CD4-positive, alpha-beta memory T cell (primary cell): ENCODE results near the gene ARL6IP1. TPM values are rescaled to one million over a fixed set of nuclear protein-coding genes. Genes with fewer than 3 reads are reported as not detected.

ENCODE experiments used
- CTCF ChIA-PET: fragments of 350-600 bp; sonication (Branson Sonifier 250); formaldehyde crosslinking; loops from one replicate; lab custom pipeline; 2021; ENCODE audit warnings: inconsistent platforms; ENCODE audit not compliant: partially characterized antibody; lab: Charles Lee
- POLR2A ChIA-PET: fragments of 350-600 bp; sonication (Branson Sonifier 250); formaldehyde crosslinking; loops from one replicate; lab custom pipeline; 2021; ENCODE audit not compliant: partially characterized antibody; lab: Charles Lee
- DNase-seq, 5 donors: peaks; one replicate each; pipeline versions ENCODE4 v3.0.0 to v3.0.0-alpha.2; 2020 to 2022; ENCODE audit warnings: mixed read lengths in 1 of 5
- H3K27ac ChIP-seq: one replicate; pipeline ENCODE4 v1.7.0; 2013; ENCODE audit warnings: low read depth, low read length
- H3K27me3 ChIP-seq: 2 replicates; pipeline ENCODE4 v1.7.0; 2013; ENCODE audit warnings: mild to moderate bottlenecking, low read length, moderate library complexity; ENCODE audit not compliant: insufficient read depth
- H3K36me3 ChIP-seq: 2 replicates; pipeline ENCODE4 v1.7.0; 2013; ENCODE audit warnings: mild to moderate bottlenecking, low read length, moderate library complexity; ENCODE audit not compliant: insufficient read depth
- H3K4me1 ChIP-seq: 2 replicates; pipeline ENCODE4 v1.7.0; 2013; ENCODE audit warnings: mild to moderate bottlenecking, low read length, moderate library complexity; ENCODE audit not compliant: insufficient read depth
- H3K4me3 ChIP-seq, 2 donors: one replicate each; pipeline ENCODE4 v1.7.0; 2013; ENCODE audit warnings: low read length in 2 of 2, mild to moderate bottlenecking in 1 of 2
- H3K9me3 ChIP-seq, 2 donors: one replicate each; pipeline ENCODE4 v1.7.0; 2013; ENCODE audit warnings: low read length in 2 of 2, control low read depth in 1 of 2; ENCODE audit not compliant: control insufficient read depth in 1 of 2
- H3K27ac Mint-ChIP-seq, 7 donors: one replicate each; pipeline ENCODE4 v1.8.0; 2020 to 2021; ENCODE audit warnings: mixed read lengths in 7 of 7, mild to moderate bottlenecking in 6 of 7, inconsistent platforms in 3 of 7, moderate library complexity in 3 of 7
- H3K27me3 Mint-ChIP-seq, 2 donors: one replicate each; pipeline ENCODE4 v1.8.0; 2020 to 2021; ENCODE audit warnings: mixed read lengths in 2 of 2
- H3K36me3 Mint-ChIP-seq, 2 donors: one replicate each; pipeline ENCODE4 v1.8.0; 2020 to 2021; ENCODE audit warnings: mixed read lengths in 2 of 2, inconsistent platforms in 1 of 2, mild to moderate bottlenecking in 1 of 2
- H3K4me1 Mint-ChIP-seq, 4 donors: one replicate each; pipeline ENCODE4 v1.8.0; 2020 to 2021; ENCODE audit warnings: mixed read lengths in 4 of 4, mild to moderate bottlenecking in 1 of 4
- H3K4me3 Mint-ChIP-seq, 8 donors: one replicate each; pipeline ENCODE4 v1.8.0; 2020 to 2021; ENCODE audit warnings: mixed read lengths in 8 of 8, mild to moderate bottlenecking in 7 of 8, moderate library complexity in 6 of 8, inconsistent platforms in 3 of 8
- H3K9me3 Mint-ChIP-seq, 8 donors: one replicate each; pipeline ENCODE4 v1.8.0; 2020 to 2021; ENCODE audit warnings: mixed read lengths in 8 of 8, mild to moderate bottlenecking in 5 of 8, inconsistent platforms in 3 of 8, moderate library complexity in 1 of 8
- intact Hi-C: fragments of 100-400 bp; cut with micrococcal nuclease; formaldehyde crosslinking; loops from one replicate; pipeline ENCODE4 v1.15.1; 2023
- polyA plus RNA-seq, 2 donors: library from polyadenylated mRNA; unstranded; fragments of 300-500 nt; fragmentation: Illumina TruSeq; gene quantifications; one replicate each; pipeline ENCODE4 v1.2.3, GENCODE V29; 2021
- total RNA-seq, 2 experiments: library from RNA; stranded (reverse); gene quantifications; one replicate each; pipeline ENCODE4 v1.2.3, GENCODE V29; 2021

The ARL6IP1 gene
- total and polyA plus RNA-seq, 4 experiments from 2014 or later = 105 to 306 (median 147) TPM

- H3K4me1 ChIP-seq = peaks cover 50% of the 10 kb centered on the region
- no peaks in the 10 kb centered on the region for H3K27me3 ChIP-seq
- POLR2A ChIA-PET = interaction anchor here (1.2 to 6.4 kb wide), 5 partner anchors 9 to 754 kb away, joined by 5 to 176 read pairs (median 11); partner anchors contain the start of genes RPS15A and VPS35L
- H3K36me3 ChIP-seq = peaks cover 20% of the 10 kb centered on the region
- Mint-ChIP-seq H3K27ac (peak overlapping the region; percentile 90 to 98 (median 96)), H3K4me1 (peaks cover 27 to 67% (median 46%) of the 10 kb centered on the region in 4 donors), H3K27me3 (no peaks in the 10 kb centered on the region), H3K36me3 (peaks cover 14 to 32% of the 10 kb centered on the region in 2 donors), H3K4me3 (peak overlapping the region; percentile 91 to 99 (median 94)), H3K9me3 (peaks cover 0 to 8% (median 0%) of the 10 kb centered on the region in 8 donors)
- no peak for DNase-seq
- no peaks in the 10 kb centered on the region for H3K9me3 ChIP-seq
- CTCF ChIA-PET = interaction anchor here (0.7 to 6.6 kb wide), 15 partner anchors 10 to 755 kb away, joined by 4 to 111 read pairs (median 10); partner anchors contain the start of genes COQ7, RPS15A and VPS35L
- H3K27ac ChIP-seq = peak overlapping the region; percentile 90
- intact Hi-C loops = loop anchor here (1.0 to 2.0 kb wide), 7 partner anchors 10 to 723 kb away; partner anchors contain the start of genes CCP110, COQ7, RPS15A and SMG1
- peak overlapping the region; percentile 87 to 96 for H3K4me3 ChIP-seq
Observed at GRCh38 chr16:18800775-18801144, 589 bp downstream of the ARL6IP1 start.

GRCh38 chr16:18800293-18800692 is 1.1 kb downstream of the ARL6IP1 start:
- Histone ChIP-seq H3K27me3 (no peaks in the 10 kb centered on the region), H3K27ac (peak overlapping the region; percentile 90), H3K4me3 (peak overlapping the region; percentile 87 to 96), H3K9me3 (no peaks in the 10 kb centered on the region), H3K36me3 (peaks cover 24% of the 10 kb centered on the region), H3K4me1 (peaks cover 50% of the 10 kb centered on the region)
- Mint-ChIP-seq H3K4me3 (peak overlapping the region; percentile 91 to 99 (median 94)), H3K27me3 (no peaks in the 10 kb centered on the region), H3K4me1 (peaks cover 27 to 67% (median 46%) of the 10 kb centered on the region in 4 donors), H3K36me3 (peaks cover 14 to 37% of the 10 kb centered on the region in 2 donors), H3K27ac (peak overlapping the region; percentile 90 to 98 (median 96)), H3K9me3 (peaks cover 0 to 8% (median 0%) of the 10 kb centered on the region in 8 donors)
- CTCF ChIA-PET = interaction anchor here (1.3 to 2.5 kb wide), 3 partner anchors 10 to 157 kb away, joined by 4 to 33 read pairs (median 10); partner anchors contain the start of gene RPS15A
- intact Hi-C loops = loop anchor here (2.0 kb wide), 1 partner anchor 13 kb away; no protein-coding TSS in a partner anchor
- DNase-seq = no peak
- POLR2A ChIA-PET = interaction anchor here (1.9 to 6.4 kb wide), 3 partner anchors 10 to 17 kb away, joined by 11 to 176 read pairs (median 23); partner anchors contain the start of gene RPS15A

GRCh38 chr16:18799500-18799899 is 1.8 kb downstream of the ARL6IP1 start:
- ChIA-PET CTCF (interaction anchor here (0.6 to 1.9 kb wide), 3 partner anchors 9 to 165 kb away, joined by 3 to 10 read pairs (median 3); partner anchors contain the start of gene RPS15A), POLR2A (interaction anchor here (1.0 to 6.4 kb wide), 2 partner anchors 12 to 126 kb away, joined by 3 to 176 read pairs; partner anchors contain the start of genes RPS15A and SMG1)
- peaks cover 14 to 40% of the 10 kb centered on the region in 2 donors for H3K36me3 Mint-ChIP-seq
- H3K27ac Mint-ChIP-seq = peak overlapping the region in 6 of 7 donors; percentile 57 to 98 (median 84)
- DNase-seq = no peak
- H3K4me3 ChIP-seq = peak overlapping the region in 1 of 2 donors; percentile 96
- intact Hi-C loops = no loop called here
- H3K9me3 ChIP-seq = no peaks in the 10 kb centered on the region
- peaks cover 0 to 8% (median 0%) of the 10 kb centered on the region in 8 donors for H3K9me3 Mint-ChIP-seq
- H3K4me1 Mint-ChIP-seq = peaks cover 27 to 62% (median 46%) of the 10 kb centered on the region in 4 donors
- H3K36me3 ChIP-seq = peaks cover 27% of the 10 kb centered on the region
- peak overlapping the region; percentile 91 to 99 (median 94) for H3K4me3 Mint-ChIP-seq
- no peaks in the 10 kb centered on the region for H3K27me3 Mint-ChIP-seq
- H3K27me3 ChIP-seq = no peaks in the 10 kb centered on the region
- peak overlapping the region; percentile 90 for H3K27ac ChIP-seq
- peaks cover 47% of the 10 kb centered on the region for H3K4me1 ChIP-seq

- Mint-ChIP-seq H3K27me3 (no peaks in the 10 kb centered on the region), H3K4me3 (peak overlapping the region in 1 of 8 donors; percentile 24), H3K4me1 (peaks cover 26 to 49% (median 37%) of the 10 kb centered on the region in 4 donors), H3K27ac (peak overlapping the region in 1 of 7 donors; percentile 28), H3K9me3 (peaks cover 0 to 8% (median 0%) of the 10 kb centered on the region in 8 donors), H3K36me3 (peaks cover 23 to 50% of the 10 kb centered on the region in 2 donors)
- Histone ChIP-seq H3K4me1 (peaks cover 33% of the 10 kb centered on the region), H3K36me3 (peaks cover 42% of the 10 kb centered on the region), H3K27me3 (no peaks in the 10 kb centered on the region), H3K27ac (no peak overlapping the region), H3K9me3 (no peaks in the 10 kb centered on the region), H3K4me3 (no peak overlapping the region)
- intact Hi-C loops = no loop called here
- POLR2A ChIA-PET = interaction anchor here (0.9 kb wide), 1 partner anchor 22 kb away, joined by 4 read pairs; no protein-coding TSS in a partner anchor
- CTCF ChIA-PET = no interaction called here
- DNase-seq = no peak
Observed at GRCh38 chr16:18797746-18798145, 3.6 kb downstream of the ARL6IP1 start.

- Histone ChIP-seq H3K4me3 (no peak overlapping the region), H3K36me3 (peaks cover 46% of the 10 kb centered on the region), H3K27me3 (no peaks in the 10 kb centered on the region), H3K27ac (no peak overlapping the region), H3K9me3 (no peaks in the 10 kb centered on the region), H3K4me1 (peaks cover 26% of the 10 kb centered on the region)
- ChIA-PET CTCF (no interaction called here), POLR2A (interaction anchor here (1.9 kb wide), 1 partner anchor 24 kb away, joined by 4 read pairs; no protein-coding TSS in a partner anchor)
- Mint-ChIP-seq H3K27me3 (no peaks in the 10 kb centered on the region), H3K9me3 (peaks cover 0 to 6% (median 0%) of the 10 kb centered on the region in 8 donors), H3K4me1 (peaks cover 24 to 38% (median 32%) of the 10 kb centered on the region in 4 donors), H3K27ac (peak overlapping the region in 3 of 7 donors; percentile 7 to 64 (median 22)), H3K4me3 (no peak overlapping the region), H3K36me3 (peaks cover 31 to 56% of the 10 kb centered on the region in 2 donors)
- intact Hi-C loops = no loop called here
- no peak for DNase-seq
Observed at GRCh38 chr16:18796377-18796776, 5.0 kb downstream of the ARL6IP1 start.

- Histone ChIP-seq H3K9me3 (no peaks in the 10 kb centered on the region), H3K4me1 (peaks cover 18% of the 10 kb centered on the region), H3K36me3 (peaks cover 48% of the 10 kb centered on the region), H3K27me3 (no peaks in the 10 kb centered on the region), H3K4me3 (no peak overlapping the region), H3K27ac (no peak overlapping the region)
- intact Hi-C loops = no loop called here
- Mint-ChIP-seq H3K9me3 (peaks cover 0 to 7% (median 0%) of the 10 kb centered on the region in 8 donors), H3K27ac (peak overlapping the region in 2 of 7 donors; percentile 13 to 53), H3K4me1 (peaks cover 24 to 29% (median 27%) of the 10 kb centered on the region in 4 donors), H3K27me3 (no peaks in the 10 kb centered on the region), H3K4me3 (no peak overlapping the region), H3K36me3 (peaks cover 50 to 68% of the 10 kb centered on the region in 2 donors)
- ChIA-PET POLR2A (interaction anchor here (10.4 kb wide), 1 partner anchor 8 kb away, joined by 176 read pairs; the partner anchor contains the start of gene ARL6IP1), CTCF (interaction anchor here (7.8 kb wide), 1 partner anchor 11 kb away, joined by 111 read pairs; the partner anchor contains the start of gene ARL6IP1)
- no peak for DNase-seq
Observed at GRCh38 chr16:18792836-18793433, 8.4 kb downstream of the ARL6IP1 start.
